Gastroesophageal sphincter (tissue), 4 donors: ENCODE results near the gene DNAH17. TPM values are rescaled to one million over a fixed set of nuclear protein-coding genes. Genes with fewer than 3 reads are reported as not detected.

Experiments used
- ATAC-seq: fragments of 150-250 bp; one replicate; pipeline ENCODE4 v1.9.1; 2016; ENCODE audit warnings: mild to moderate bottlenecking, moderate library complexity
- H3K27ac ChIP-seq, 4 donors: fragments of 200-600 bp; sonication (generic) in 3 of 4; 1 replicate in 3 of 4; 2 replicates in 1 of 4; pipeline ENCODE4 v1.5.1; 2016 to 2019
- H3K27me3 ChIP-seq: fragments of 200-600 bp; sonication (generic); one replicate; pipeline ENCODE4 v1.5.1; 2019
- H3K36me3 ChIP-seq, 2 donors: fragments of 200-600 bp; sonication (generic); one replicate each; pipeline ENCODE4 v1.5.1; 2019; ENCODE audit warnings: control low read depth in 1 of 2
- H3K4me1 ChIP-seq, 3 donors: fragments of 200-600 bp; sonication (generic); 1 replicate in 2 of 3; 2 replicates in 1 of 3; pipeline ENCODE4 v1.5.1; 2016 to 2019; ENCODE audit warnings: control low read depth in 2 of 3
- H3K4me3 ChIP-seq, 2 donors: fragments of 200-600 bp; sonication (generic); one replicate each; pipeline ENCODE4 v1.5.1; 2019; ENCODE audit warnings: mild to moderate bottlenecking in 1 of 2, moderate library complexity in 1 of 2
- H3K9me3 ChIP-seq, 3 donors: fragments of 200-600 bp; sonication (generic); one replicate each; pipeline ENCODE4 v1.5.1; 2017 to 2019; ENCODE audit warnings: control low read depth in 2 of 3
- CTCF ChIP-seq, 4 experiments: fragments of 200-600 bp in 2 of 4; fragments of 450-650 bp in 2 of 4; sonication (generic) in 1 of 4; IDR thresholded peaks; one replicate each; pipeline ENCODE4 v1.5.1; 2017 to 2019; ENCODE audit warnings: antibody characterized with exemption in 4 of 4, mild to moderate bottlenecking in 2 of 4, moderate library complexity in 2 of 4
- EP300 ChIP-seq: sonication (generic); formaldehyde crosslinking; IDR thresholded peaks from one replicate; pipeline ENCODE4 v1.6.1; 2017; ENCODE audit warnings: antibody characterized with exemption, mild to moderate bottlenecking
- POLR2A ChIP-seq, 2 donors: fragments of 450-650 bp; IDR thresholded peaks; one replicate each; pipeline ENCODE4 v1.6.1; 2017; ENCODE audit warnings: antibody characterized with exemption in 2 of 2, mild to moderate bottlenecking in 2 of 2, moderate library complexity in 1 of 2
- POLR2AphosphoS5 ChIP-seq: sonication (generic); formaldehyde crosslinking; IDR thresholded peaks from one replicate; pipeline ENCODE4 v1.6.1; 2017; ENCODE audit warnings: antibody characterized with exemption
- WGBS, 2 donors: methylation state at CpG; one replicate each; pipeline ENCODE4 v1.1.5; 2018; ENCODE audit warnings: low coverage in 1 of 2; 5-methylcytosine and 5-hydroxymethylcytosine counted together
- total RNA-seq, 4 donors: library from RNA; depleted of rRNA; stranded (reverse); fragments of >200 nt; gene quantifications; one replicate each; pipeline ENCODE4 v1.1.0, GENCODE V29; 2016

Gene DNAH17
- total RNA-seq, 4 donors from 2014 or later: 0.15 TPM; not detected in 3

DNA sequence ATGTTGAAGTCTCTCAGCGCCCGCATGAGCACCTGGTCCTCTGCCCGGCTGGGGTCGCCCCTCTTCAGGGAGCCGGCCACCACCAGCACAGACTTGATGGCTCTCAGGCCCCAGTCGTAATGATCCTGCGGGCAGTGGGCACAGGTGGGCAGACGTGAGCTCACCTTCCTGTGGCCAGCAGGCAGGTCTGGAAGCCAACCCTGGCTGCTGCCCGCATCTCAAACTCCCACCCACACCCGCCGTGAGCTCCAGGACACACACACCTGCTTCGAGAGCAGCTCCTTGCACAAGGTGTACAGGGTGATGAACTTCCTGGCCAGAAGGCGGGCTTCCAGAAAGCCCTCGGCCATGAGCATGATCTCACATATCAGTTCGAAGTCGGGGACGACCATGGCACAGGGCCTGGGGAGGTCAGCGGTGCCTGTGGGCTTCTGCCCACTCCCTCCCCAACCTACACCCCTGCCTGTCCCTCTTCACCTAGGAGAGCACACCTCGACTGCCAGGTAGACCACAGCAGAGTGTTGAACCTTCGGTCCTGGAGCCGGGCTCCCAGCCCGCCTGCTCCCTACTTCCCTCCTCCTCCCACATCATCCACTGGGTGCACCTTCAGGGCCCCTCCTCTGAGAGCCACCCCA is 82.4 kb downstream of the DNAH17 start:
- H3K4me1 ChIP-seq: peaks cover 0 to 7% (median 0%) of the 10 kb centered on the region in 3 donors
- no peaks in the 10 kb centered on the region for H3K9me3 ChIP-seq
- no peak for TF ChIP-seq POLR2A (IDR thresholded peaks at IDR 0.05)
- TF ChIP-seq POLR2AphosphoS5: no peak
- TF ChIP-seq CTCF (IDR thresholded peaks at IDR 0.05): no peak
- TF ChIP-seq EP300: no peak
- H3K27me3 ChIP-seq: no peaks in the 10 kb centered on the region
- H3K27ac ChIP-seq: no peak overlapping the region
- ATAC-seq: no peak
- 90 to 91% methylated on average over 4 to 9 of the region's 22 CpGs for WGBS, 2 donors
- H3K36me3 ChIP-seq: no peaks in the 10 kb centered on the region
- H3K4me3 ChIP-seq: no peak overlapping the region

GRCh38 chr17:78493853-78494695 is 83.1 kb downstream of the DNAH17 start:
- WGBS, 2 donors: 86% methylated on average over 8 of the region's 42 CpGs; no CpG with 5 or more reads in 1 of the 2 donors
- ATAC-seq: no peak

DNA sequence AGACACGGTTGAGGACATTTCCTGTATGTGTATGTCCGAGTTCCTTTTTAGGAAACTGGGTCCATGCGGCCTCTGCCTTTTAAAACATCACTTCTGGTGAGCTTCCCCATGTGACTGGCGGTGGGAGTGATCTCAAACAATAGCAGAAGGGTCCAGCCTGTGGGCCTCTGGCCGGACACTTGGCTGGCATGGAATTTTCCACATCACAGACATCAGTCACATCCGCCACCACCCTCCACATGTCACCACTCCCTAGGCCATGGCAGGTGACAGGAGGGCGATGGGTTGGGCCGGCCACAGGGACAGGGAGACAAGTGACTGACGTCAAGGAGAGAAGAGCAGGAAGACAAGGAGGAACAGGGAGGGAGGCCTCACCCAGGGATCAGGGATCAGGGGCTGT is 83.7 kb downstream of the DNAH17 start:
- H3K4me1 ChIP-seq: peaks cover 0 to 7% (median 0%) of the 10 kb centered on the region in 3 donors
- 57 to 68% methylated on average over 1 to 4 of the region's 9 CpGs for WGBS, 2 donors
- no peaks in the 10 kb centered on the region for H3K36me3 ChIP-seq
- TF ChIP-seq POLR2AphosphoS5: no peak
- no peak for TF ChIP-seq EP300
- no peak for TF ChIP-seq POLR2A (IDR thresholded peaks at IDR 0.05)
- no peak for TF ChIP-seq CTCF (IDR thresholded peaks at IDR 0.05)
- no peak overlapping the region for H3K27ac ChIP-seq
- no peak overlapping the region for H3K4me3 ChIP-seq
- ATAC-seq: peak; percentile 20
- H3K27me3 ChIP-seq: no peaks in the 10 kb centered on the region
- H3K9me3 ChIP-seq: no peaks in the 10 kb centered on the region

More at GRCh38 chr17:78493853-78494695, 83.1 kb downstream of the DNAH17 start:
- no peaks in the 10 kb centered on the region for H3K27me3 ChIP-seq
- TF ChIP-seq POLR2AphosphoS5: no peak
- no peak for TF ChIP-seq EP300
- TF ChIP-seq CTCF (IDR thresholded peaks at IDR 0.05): no peak
- no peak for TF ChIP-seq POLR2A (IDR thresholded peaks at IDR 0.05)
- H3K4me1 ChIP-seq: peaks cover 0 to 7% (median 0%) of the 10 kb centered on the region in 3 donors
- H3K27ac ChIP-seq: no peak overlapping the region
- no peak overlapping the region for H3K4me3 ChIP-seq
- H3K9me3 ChIP-seq: no peaks in the 10 kb centered on the region
- H3K36me3 ChIP-seq: no peaks in the 10 kb centered on the region

- no peaks in the 10 kb centered on the region for H3K36me3 ChIP-seq
- H3K4me1 ChIP-seq: peaks cover 0 to 4% (median 0%) of the 10 kb centered on the region in 3 donors
- H3K9me3 ChIP-seq: no peaks in the 10 kb centered on the region
- TF ChIP-seq EP300: no peak
- no peak for TF ChIP-seq POLR2AphosphoS5
- TF ChIP-seq CTCF (IDR thresholded peaks at IDR 0.05): no peak
- TF ChIP-seq POLR2A (IDR thresholded peaks at IDR 0.05): no peak
- H3K27me3 ChIP-seq: no peaks in the 10 kb centered on the region
- 90% methylated on average over 2 to 5 of the region's 26 CpGs for WGBS, 2 donors
- no peak for ATAC-seq
- no peak overlapping the region for H3K27ac ChIP-seq
- no peak overlapping the region for H3K4me3 ChIP-seq
These were observed 84.9 kb downstream of the DNAH17 start for GRCh38 chr17:78492116-78492799.
